ENCODE data around the gene LRRK2. TPM values are rescaled to one million over a fixed set of nuclear protein-coding genes. Genes with fewer than 3 reads are reported as not detected.

Gene LRRK2
- total and polyA plus RNA-seq, 2 experiments from 2014 or later, result 0.24 TPM; not detected in 1

- Mint-ChIP-seq H3K9me3 (no peaks in the 10 kb centered on the region), H3K27ac (no peak overlapping the region), H3K36me3 (ENCODE audit: low read depth) (no peaks in the 10 kb centered on the region), H3K27me3 (ENCODE audit: insufficient read depth, low read depth, poor library complexity) (no peaks in the 10 kb centered on the region), H3K4me3 (no peak overlapping the region), H3K4me1 (no peaks in the 10 kb centered on the region)
- H3K4me3 ChIP-seq, result no peak overlapping the region
- no peaks in the 10 kb centered on the region for H3K36me3 ChIP-seq (ENCODE audit: insufficient read depth)
- DNase-seq (ENCODE audit: low spot score) (no peak), ATAC-seq (no peak)
- H2AFZ ChIP-seq, result no peak overlapping the region
- no peaks in the 10 kb centered on the region for H3K27me3 ChIP-seq (ENCODE audit: insufficient read depth)
- no peaks in the 10 kb centered on the region for H4K20me1 ChIP-seq (replicated peaks; ENCODE audit: insufficient read depth)
- TF ChIP-seq ETS1 (IDR thresholded peaks at IDR 0.05) (no peak), ZNF331 (CRISPR knock-in tag; IDR thresholded peaks at IDR 0.05; ENCODE audit: low read depth) (no peak), EZH2phosphoT487 (IDR thresholded peaks at IDR 0.05; ENCODE audit: unreplicated experiment) (no peak), EZH2 (IDR thresholded peaks at IDR 0.05; ENCODE audit: low read depth, unreplicated experiment) (no peak), POLR2AphosphoS5 (IDR thresholded peaks at IDR 0.05; ENCODE audit: low read depth) (no peak), STAT1 (IDR thresholded peaks at IDR 0.05; ENCODE audit: unreplicated experiment) (no peak), ZNF114 (CRISPR knock-in tag; IDR thresholded peaks at IDR 0.05) (no peak), JUNB (IDR thresholded peaks at IDR 0.05; ENCODE audit: unreplicated experiment) (no peak), REST (IDR thresholded peaks at IDR 0.05; ENCODE audit: unreplicated experiment) (no peak), ZNF462 (CRISPR knock-in tag; IDR thresholded peaks at IDR 0.05) (no peak), CREB1 (CRISPR knock-in tag; IDR thresholded peaks at IDR 0.05; ENCODE audit: low read depth) (no peak), NANOG (IDR thresholded peaks at IDR 0.05; ENCODE audit: borderline replicate concordance) (no peak)
- TF ChIP-seq, protein P1, sequence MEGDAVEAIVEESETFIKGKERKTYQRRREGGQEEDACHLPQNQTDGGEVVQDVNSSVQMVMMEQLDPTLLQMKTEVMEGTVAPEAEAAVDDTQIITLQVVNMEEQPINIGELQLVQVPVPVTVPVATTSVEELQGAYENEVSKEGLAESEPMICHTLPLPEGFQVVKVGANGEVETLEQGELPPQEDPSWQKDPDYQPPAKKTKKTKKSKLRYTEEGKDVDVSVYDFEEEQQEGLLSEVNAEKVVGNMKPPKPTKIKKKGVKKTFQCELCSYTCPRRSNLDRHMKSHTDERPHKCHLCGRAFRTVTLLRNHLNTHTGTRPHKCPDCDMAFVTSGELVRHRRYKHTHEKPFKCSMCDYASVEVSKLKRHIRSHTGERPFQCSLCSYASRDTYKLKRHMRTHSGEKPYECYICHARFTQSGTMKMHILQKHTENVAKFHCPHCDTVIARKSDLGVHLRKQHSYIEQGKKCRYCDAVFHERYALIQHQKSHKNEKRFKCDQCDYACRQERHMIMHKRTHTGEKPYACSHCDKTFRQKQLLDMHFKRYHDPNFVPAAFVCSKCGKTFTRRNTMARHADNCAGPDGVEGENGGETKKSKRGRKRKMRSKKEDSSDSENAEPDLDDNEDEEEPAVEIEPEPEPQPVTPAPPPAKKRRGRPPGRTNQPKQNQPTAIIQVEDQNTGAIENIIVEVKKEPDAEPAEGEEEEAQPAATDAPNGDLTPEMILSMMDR (conservative IDR thresholded peaks at IDR 0.05; ENCODE audit: low read depth in 2 of 2), result no peak
- H3K4me1 ChIP-seq (ENCODE audit: insufficient read depth), result no peaks in the 10 kb centered on the region; the same call in 1 of the 2 replicates
- no peaks in the 10 kb centered on the region for H3K79me2 ChIP-seq (replicated peaks; ENCODE audit: insufficient read depth)
- no peaks in the 10 kb centered on the region for H3K9me2 ChIP-seq (ENCODE audit: insufficient read depth)
- no peaks in the 10 kb centered on the region for H3F3A ChIP-seq (replicated peaks; ENCODE audit: low read depth)
- H3K4me2 ChIP-seq, result no peak overlapping the region
- H3K27ac ChIP-seq (ENCODE audit: low read depth), result no peak overlapping the region
Observed at GRCh38 chr12:40314927-40315326, 90.1 kb downstream of the LRRK2 start.

All from GM23338 (cell line).